ENCODE results near the gene PDE6H.

- TF ChIP-seq, protein P1, sequence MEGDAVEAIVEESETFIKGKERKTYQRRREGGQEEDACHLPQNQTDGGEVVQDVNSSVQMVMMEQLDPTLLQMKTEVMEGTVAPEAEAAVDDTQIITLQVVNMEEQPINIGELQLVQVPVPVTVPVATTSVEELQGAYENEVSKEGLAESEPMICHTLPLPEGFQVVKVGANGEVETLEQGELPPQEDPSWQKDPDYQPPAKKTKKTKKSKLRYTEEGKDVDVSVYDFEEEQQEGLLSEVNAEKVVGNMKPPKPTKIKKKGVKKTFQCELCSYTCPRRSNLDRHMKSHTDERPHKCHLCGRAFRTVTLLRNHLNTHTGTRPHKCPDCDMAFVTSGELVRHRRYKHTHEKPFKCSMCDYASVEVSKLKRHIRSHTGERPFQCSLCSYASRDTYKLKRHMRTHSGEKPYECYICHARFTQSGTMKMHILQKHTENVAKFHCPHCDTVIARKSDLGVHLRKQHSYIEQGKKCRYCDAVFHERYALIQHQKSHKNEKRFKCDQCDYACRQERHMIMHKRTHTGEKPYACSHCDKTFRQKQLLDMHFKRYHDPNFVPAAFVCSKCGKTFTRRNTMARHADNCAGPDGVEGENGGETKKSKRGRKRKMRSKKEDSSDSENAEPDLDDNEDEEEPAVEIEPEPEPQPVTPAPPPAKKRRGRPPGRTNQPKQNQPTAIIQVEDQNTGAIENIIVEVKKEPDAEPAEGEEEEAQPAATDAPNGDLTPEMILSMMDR (conservative IDR thresholded peaks at IDR 0.05) = peak; percentile 43; the same call in 1 of the 2 replicates
- TF ChIP-seq EZH2 (IDR thresholded peaks at IDR 0.05; ENCODE audit: low read depth) = no peak
Measured at GRCh38 chr12:15011162-15011561, 38.3 kb downstream of the PDE6H start.
